Melanocyte of skin (primary cell): ENCODE data around the gene ZNF8. TPM values are rescaled to one million over a fixed set of nuclear protein-coding genes. Genes with fewer than 3 reads are reported as not detected.

Experiments used
- small RNA-seq, 2 donors: library from RNA; depleted of rRNA; stranded (forward); fragments of <200 nt; gene quantifications; one replicate each; pipeline ENCODE3, GENCODE V24; 2012
- total RNA-seq, 2 donors: library from RNA; depleted of rRNA; stranded (reverse); fragments of >200 nt; gene quantifications; 2 replicates each; pipeline ENCODE4 v1.2.3, GENCODE V29; 2012

The ZNF8 gene
- total RNA-seq, result 1 to 10 TPM; 3.8 to 5.3 TPM

GRCh38 chr19:58278541-58279041 is at the start of gene ZNF8:
Gene ZNF8 (plus strand): TSS chr19:58278955. CDS start chr19:58279082, 127 bp downstream.

GRCh38 chr19:58305065-58305931 is 26.5 kb downstream of the ZNF8 start, which contains the start of gene ERVK3-1:
Gene ERVK3-1 (plus strand): TSS chr19:58305377. CDS start chr19:58312169, 6,792 bp downstream.

GRCh38 chr19:58326914-58327726 is 48.4 kb downstream of the ZNF8 start, which contains the start of gene ZSCAN22:
Gene ZSCAN22 (plus strand): TSS chr19:58326994. CDS start chr19:58334803, 7,809 bp downstream.

Small RNA genes within 50 kb of the gene (small RNA-seq; reads per million reads assigned to genes)
- gene MIR6806, result 0 reads per million in 2 donors

Other genes with a start within 250 kb of the ZNF8 start
- gene ZSCAN1, start 244.9 kb upstream of the ZNF8 start, total RNA-seq, result not detected
- gene ZNF135, start 219.7 kb upstream of the ZNF8 start, total RNA-seq, result 1 to 10 TPM; 2.7 to 3.4 TPM
- gene ZSCAN18, start 180.7 kb upstream of the ZNF8 start, total RNA-seq, result 10 to 100 TPM; 16.0 to 22.7 TPM
- gene ZNF329, start 128.2 kb upstream of the ZNF8 start, total RNA-seq, result 1 to 10 TPM; 8.0 to 8.3 TPM
- 10 to 100 TPM; 21.7 to 26.0 TPM for gene ZNF274, start 95.9 kb upstream of the ZNF8 start, total RNA-seq
- gene ZNF544, start 50.0 kb upstream of the ZNF8 start, total RNA-seq, result 10 to 100 TPM; 24.4 to 32.3 TPM
- 10 to 100 TPM; 27.5 to 51.3 TPM for gene ERVK3-1, start 26.4 kb downstream of the ZNF8 start, total RNA-seq
- gene ZSCAN22, start 48.0 kb downstream of the ZNF8 start, total RNA-seq, result 1 to 10 TPM; 4.1 to 5.0 TPM
- 1 to 10 TPM; 1.7 to 7.0 TPM for gene A1BG, start 74.5 kb downstream of the ZNF8 start, total RNA-seq
- gene ZNF497, start 83.8 kb downstream of the ZNF8 start, total RNA-seq, result 1 to 10 TPM in 1 of 2 donors, under 1 TPM in 1; 0.67 to 1.0 TPM
- gene ZNF837, start 102.1 kb downstream of the ZNF8 start, total RNA-seq, result 1 to 10 TPM; 1.7 to 3.8 TPM
- gene RPS5, start 108.3 kb downstream of the ZNF8 start, total RNA-seq, result 1,000 to 10,000 TPM in 1 of 2 donors, 100 to 1,000 TPM in 1; 673 to 1,376 TPM
- under 1 TPM in 1 of 2 donors, not detected in 1; 0.33 TPM for gene RNF225, start 116.7 kb downstream of the ZNF8 start, total RNA-seq
- 10 to 100 TPM; 14.8 to 16.7 TPM for gene ZNF584, start 129.7 kb downstream of the ZNF8 start, total RNA-seq
- gene ZNF132, start 161.2 kb downstream of the ZNF8 start, total RNA-seq, result 1 to 10 TPM; 7.6 to 8.7 TPM
- gene ZNF324B, start 172.7 kb downstream of the ZNF8 start, total RNA-seq, result 10 to 100 TPM; 12.7 to 13.8 TPM
- gene ZNF324, start 188.1 kb downstream of the ZNF8 start, total RNA-seq, result 10 to 100 TPM; 16.0 to 18.2 TPM
- 1 to 10 TPM; 5.7 to 7.9 TPM for gene ZNF446, start 197.4 kb downstream of the ZNF8 start, total RNA-seq
- 10 to 100 TPM in 1 of 2 donors, 1 to 10 TPM in 1; 6.0 to 11.7 TPM for gene SLC27A5, start 233.0 kb downstream of the ZNF8 start, total RNA-seq
- 1 to 10 TPM; 7.6 to 8.0 TPM for gene ZBTB45, start 240.9 kb downstream of the ZNF8 start, total RNA-seq